Activated CD4-positive, CD25-positive, alpha-beta regulatory T cell (primary cell): ENCODE measurements around the gene CATSPER3.
"Not testable (repeated sequence)": the region's sequence is repeated elsewhere in the genome, so short reads cannot be mapped to it uniquely, and the experiment has no call there.

Source experiments
- DNase-seq, 4 experiments: peaks; one replicate each; lab custom pipeline; 2025; lab: John Stamatoyannopoulos, UW

The CATSPER3 gene

GRCh38 chr5:134975078-134975715, 7.5 kb downstream of the CATSPER3 start:
- no peak for DNase-seq

GRCh38 chr5:134975843-134976242, 8.1 kb downstream of the CATSPER3 start:
- DNase-seq: no peak

GRCh38 chr5:134976841-134977240, 9.1 kb downstream of the CATSPER3 start:
- DNase-seq: no peak

GRCh38 chr5:134979416-134979815, 11.7 kb downstream of the CATSPER3 start:
- DNase-seq: no peak

GRCh38 chr5:134982230-134982629, 14.5 kb downstream of the CATSPER3 start:
- DNase-seq: no peak

GRCh38 chr5:134989266-134989830, 21.6 kb downstream of the CATSPER3 start:
- no peak for DNase-seq

- DNase-seq: not testable (repeated sequence)
These were observed 22.5 kb downstream of the CATSPER3 start for GRCh38 chr5:134990183-134990582.

- DNase-seq: no peak
These were observed 24.4 kb downstream of the CATSPER3 start for GRCh38 chr5:134992148-134992547.

- no peak for DNase-seq
These were observed 25.5 kb downstream of the CATSPER3 start for GRCh38 chr5:134993161-134993560.

GRCh38 chr5:134994560-134995156, 27.0 kb downstream of the CATSPER3 start:
- DNase-seq: no peak

GRCh38 chr5:134995850-134996402, 28.2 kb downstream of the CATSPER3 start:
- DNase-seq: no peak

GRCh38 chr5:134997015-134997414, 29.3 kb downstream of the CATSPER3 start:
- DNase-seq: no peak

- DNase-seq: not testable (repeated sequence)
These were observed 30.4 kb downstream of the CATSPER3 start for GRCh38 chr5:134998068-134998467.

- no peak for DNase-seq
These were observed 36.7 kb downstream of the CATSPER3 start for GRCh38 chr5:135004376-135004775.

- no peak for DNase-seq
These were observed 37.4 kb downstream of the CATSPER3 start for GRCh38 chr5:135005076-135005475.

GRCh38 chr5:135007305-135007704, 39.6 kb downstream of the CATSPER3 start:
- DNase-seq: no peak

GRCh38 chr5:135007749-135008363, 40.1 kb downstream of the CATSPER3 start:
- DNase-seq: no peak

- no peak for DNase-seq
These were observed 40.8 kb downstream of the CATSPER3 start for GRCh38 chr5:135008556-135008955.

GRCh38 chr5:135008981-135009735, 41.5 kb downstream of the CATSPER3 start:
- no peak for DNase-seq

- no peak for DNase-seq
These were observed 42.2 kb downstream of the CATSPER3 start for GRCh38 chr5:135009736-135010501.
